Stimulated activated CD8-positive, alpha-beta memory T cell treated with anti-CD3 and anti-CD28 coated beads, Interleukin-7, amount 100 ng/mL, for 48 hours (primary cell): ENCODE measurements around the gene SIL1.

Experiments
- DNase-seq, 2 donors: peaks; one replicate each; pipeline ENCODE4 v3.0.0-alpha.2; 2020; ENCODE audit warnings: low read depth in 1 of 2; ENCODE audit errors: extremely low read depth in 1 of 2

SIL1 gene

GRCh38 chr5:139146809-139147482 is 51.2 kb downstream of the SIL1 start:
- DNase-seq, result no peak

- no peak for DNase-seq
Measured at GRCh38 chr5:139141446-139142204, 56.5 kb downstream of the SIL1 start.

- DNase-seq, result no peak
Measured at GRCh38 chr5:139140591-139141071, 57.5 kb downstream of the SIL1 start.

- no peak for DNase-seq
Measured at GRCh38 chr5:139138809-139139208, 59.4 kb downstream of the SIL1 start.

- DNase-seq, result no peak
Measured at GRCh38 chr5:139138109-139138508, 60.1 kb downstream of the SIL1 start.

- DNase-seq, result no peak
Measured at GRCh38 chr5:139137697-139138096, 60.5 kb downstream of the SIL1 start.

GRCh38 chr5:139134906-139135305 is 63.3 kb downstream of the SIL1 start:
- DNase-seq, result no peak

GRCh38 chr5:139133282-139133681 is 64.9 kb downstream of the SIL1 start:
- DNase-seq, result no peak

GRCh38 chr5:139132515-139132914 is 65.7 kb downstream of the SIL1 start:
- DNase-seq, result no peak

- DNase-seq, result no peak
Measured at GRCh38 chr5:139131921-139132432, 66.2 kb downstream of the SIL1 start.

GRCh38 chr5:139131465-139131864 is 66.7 kb downstream of the SIL1 start:
- DNase-seq, result no peak

- DNase-seq, result no peak
Measured at GRCh38 chr5:139131062-139131461, 67.1 kb downstream of the SIL1 start.

GRCh38 chr5:139130214-139130613 is 68.0 kb downstream of the SIL1 start:
- no peak for DNase-seq

GRCh38 chr5:139126711-139127111 is 71.5 kb downstream of the SIL1 start:
- no peak for DNase-seq

GRCh38 chr5:139125991-139126390 is 72.2 kb downstream of the SIL1 start:
- DNase-seq, result no peak

- DNase-seq, result no peak
Measured at GRCh38 chr5:139124774-139125520, 73.2 kb downstream of the SIL1 start.

GRCh38 chr5:139121120-139121519 is 77.0 kb downstream of the SIL1 start:
- DNase-seq, result no peak

GRCh38 chr5:139120521-139120920 is 77.6 kb downstream of the SIL1 start:
- no peak for DNase-seq

- DNase-seq, result no peak
Measured at GRCh38 chr5:139118804-139119203, 79.4 kb downstream of the SIL1 start.

GRCh38 chr5:139117342-139117884 is 80.8 kb downstream of the SIL1 start:
- DNase-seq, result no peak

- DNase-seq, result no peak
Measured at GRCh38 chr5:139116100-139116655, 82.0 kb downstream of the SIL1 start.
